OCI-LY1 (cell line): ENCODE measurements around the gene AIFM1.

Experiments
- H2AFZ ChIP-seq: fragments of 200-600 bp; sonication (generic), shearing (Covaris generic); 2 replicates; pipeline ENCODE4 v1.6.0; 2014; ENCODE audit warnings: antibody characterized with exemption, mild to moderate bottlenecking, low read length
- H3F3A ChIP-seq: fragments of 200-600 bp; sonication (generic), shearing (Covaris generic); 2 replicates; pipeline ENCODE4 v1.6.0; 2014; ENCODE audit warnings: mild to moderate bottlenecking, antibody characterized with exemption, low read length, moderate library complexity; ENCODE audit not compliant: insufficient read depth
- H3K27ac ChIP-seq: fragments of 200-600 bp; sonication (generic); 2 replicates; pipeline ENCODE4 v1.5.1; 2014; ENCODE audit warnings: low read length, mixed run types, mild to moderate bottlenecking, low read depth; ENCODE audit not compliant: poor library complexity, severe bottlenecking
- H3K27me3 ChIP-seq: fragments of 200-600 bp; sonication (generic); 2 replicates; pipeline ENCODE4 v1.6.0; 2014; ENCODE audit warnings: antibody characterized with exemption, mild to moderate bottlenecking, low read length, moderate library complexity; ENCODE audit not compliant: insufficient read depth
- H3K36me3 ChIP-seq: fragments of 200-600 bp; sonication (generic); 2 replicates; pipeline ENCODE4 v1.6.1; 2014; ENCODE audit warnings: mild to moderate bottlenecking, antibody characterized with exemption, low read length, moderate library complexity, mixed read lengths; ENCODE audit not compliant: insufficient read depth
- H3K4me1 ChIP-seq: fragments of 200-600 bp; sonication (generic); 2 replicates; pipeline ENCODE4 v1.5.1; 2014; ENCODE audit warnings: mild to moderate bottlenecking, low read length, moderate library complexity; ENCODE audit not compliant: insufficient read depth, severe bottlenecking
- H3K4me2 ChIP-seq: fragments of 200-600 bp; sonication (generic), shearing (Covaris generic); 2 replicates; pipeline ENCODE4 v1.6.1; 2014; ENCODE audit warnings: low read length
- H3K4me3 ChIP-seq: fragments of 200-600 bp; sonication (generic); 2 replicates; pipeline ENCODE4 v1.5.1; 2014; ENCODE audit warnings: low read length, low read depth, mild to moderate bottlenecking, mixed read lengths; ENCODE audit not compliant: poor library complexity, severe bottlenecking
- H3K79me2 ChIP-seq: fragments of 200-600 bp; shearing (Covaris generic); 2 replicates; pipeline ENCODE4 v1.6.1; 2016; ENCODE audit warnings: mixed run types, low read length, mixed read lengths; ENCODE audit not compliant: insufficient read depth
- H3K9ac ChIP-seq: fragments of 200-600 bp; sonication (generic), shearing (Covaris generic); 2 replicates; pipeline ENCODE4 v1.6.1; 2014; ENCODE audit warnings: mild to moderate bottlenecking, low read length, mixed read lengths
- H3K9me2 ChIP-seq: fragments of 200-600 bp; sonication (generic), shearing (Covaris generic); 2 replicates; pipeline ENCODE4 v1.6.1; 2014; ENCODE audit warnings: low read depth, mild to moderate bottlenecking, low read length, mixed read lengths
- H3K9me3 ChIP-seq: fragments of 200-600 bp; shearing (Covaris generic); 2 replicates; pipeline ENCODE4 v1.6.1; 2014; ENCODE audit warnings: low read length, mixed read lengths
- H4K20me1 ChIP-seq: fragments of 200-600 bp; sonication (generic), shearing (Covaris generic); 2 replicates; pipeline ENCODE4 v1.6.0; 2016; ENCODE audit warnings: mild to moderate bottlenecking, low read length; ENCODE audit not compliant: insufficient read depth
- CTCF ChIP-seq: fragments of 200-600 bp; sonication (generic), shearing (Covaris generic); IDR thresholded peaks from 2 replicates; pipeline ENCODE4 v1.5.1; 2017; ENCODE audit warnings: mild to moderate bottlenecking, antibody characterized with exemption, low read length, moderate library complexity, mixed read lengths
- EZH2 ChIP-seq: fragments of 200-600 bp; sonication (generic), shearing (Covaris generic); IDR thresholded peaks from 2 replicates; pipeline ENCODE4 v1.8.0; 2017; ENCODE audit warnings: borderline replicate concordance, mixed run types, mild to moderate bottlenecking, antibody characterized with exemption, low read length, moderate library complexity, mixed read lengths

The AIFM1 gene

GRCh38 chrX:130105244-130105643 is 60.4 kb downstream of the AIFM1 start:
- Histone ChIP-seq H3K79me2 (peaks cover 60% of the 10 kb centered on the region), H4K20me1 (no peaks in the 10 kb centered on the region), H3K27ac (no peak overlapping the region), H3K36me3 (no peaks in the 10 kb centered on the region), H3K9me2 (no peaks in the 10 kb centered on the region), H3K4me3 (no peak overlapping the region), H3K27me3 (no peaks in the 10 kb centered on the region), H3F3A (no peaks in the 10 kb centered on the region), H3K9me3 (no peaks in the 10 kb centered on the region), H3K4me1 (peaks cover 42% of the 10 kb centered on the region), H2AFZ (no peak overlapping the region), H3K4me2 (no peak overlapping the region; the same call in 1 of the 2 replicates), H3K9ac (no peak overlapping the region)
- no peak for TF ChIP-seq EZH2
- no peak for TF ChIP-seq CTCF

- H3K79me2 ChIP-seq, result peaks cover 59% of the 10 kb centered on the region
- TF ChIP-seq EZH2 (no peak), CTCF (no peak)
Measured at GRCh38 chrX:130103605-130104004, 62.0 kb downstream of the AIFM1 start.

GRCh38 chrX:130100180-130100579 is 65.5 kb downstream of the AIFM1 start:
- Histone ChIP-seq H2AFZ (no peak overlapping the region), H3K36me3 (no peaks in the 10 kb centered on the region), H3F3A (no peaks in the 10 kb centered on the region), H3K27me3 (no peaks in the 10 kb centered on the region), H3K27ac (no peak overlapping the region), H3K9me2 (no peaks in the 10 kb centered on the region), H3K4me3 (no peak overlapping the region), H4K20me1 (no peaks in the 10 kb centered on the region), H3K4me1 (peaks cover 5% of the 10 kb centered on the region), H3K9ac (no peak overlapping the region), H3K79me2 (peaks cover 41% of the 10 kb centered on the region), H3K9me3 (no peaks in the 10 kb centered on the region), H3K4me2 (no peak overlapping the region)
- TF ChIP-seq EZH2, result no peak
- TF ChIP-seq CTCF, result no peak

More at GRCh38 chrX:130103605-130104004, 62.0 kb downstream of the AIFM1 start:
- Histone ChIP-seq H4K20me1 (no peaks in the 10 kb centered on the region), H3K4me1 (peaks cover 34% of the 10 kb centered on the region), H2AFZ (no peak overlapping the region), H3K9ac (no peak overlapping the region), H3K4me2 (no peak overlapping the region), H3K27me3 (no peaks in the 10 kb centered on the region), H3F3A (no peaks in the 10 kb centered on the region), H3K4me3 (no peak overlapping the region), H3K27ac (no peak overlapping the region), H3K9me3 (no peaks in the 10 kb centered on the region), H3K9me2 (no peaks in the 10 kb centered on the region), H3K36me3 (no peaks in the 10 kb centered on the region)
